DOHH2 (cell line): Measurements from ENCODE around the gene CLCN6.

Experiments
- EZH2phosphoT487 ChIP-seq: fragments of 200-600 bp; sonication (generic); IDR thresholded peaks from 2 replicates; pipeline ENCODE4 v1.6.1; 2017; ENCODE audit warnings: borderline replicate concordance, mild to moderate bottlenecking, antibody characterized with exemption, low read length, moderate library complexity, mixed read lengths
- TF ChIP-seq, protein P1 (sequence below): fragments of 200-600 bp; sonication (generic); IDR thresholded peaks from one replicate; pipeline ENCODE4 v1.5.1; 2014; ENCODE audit warnings: antibody characterized with exemption, mild to moderate bottlenecking, low read depth, low read length; ENCODE audit not compliant: poor library complexity, severe bottlenecking

GRCh38 chr1:11854519-11854918 lies 48.5 kb downstream of the CLCN6 start:
- TF ChIP-seq, protein P1, sequence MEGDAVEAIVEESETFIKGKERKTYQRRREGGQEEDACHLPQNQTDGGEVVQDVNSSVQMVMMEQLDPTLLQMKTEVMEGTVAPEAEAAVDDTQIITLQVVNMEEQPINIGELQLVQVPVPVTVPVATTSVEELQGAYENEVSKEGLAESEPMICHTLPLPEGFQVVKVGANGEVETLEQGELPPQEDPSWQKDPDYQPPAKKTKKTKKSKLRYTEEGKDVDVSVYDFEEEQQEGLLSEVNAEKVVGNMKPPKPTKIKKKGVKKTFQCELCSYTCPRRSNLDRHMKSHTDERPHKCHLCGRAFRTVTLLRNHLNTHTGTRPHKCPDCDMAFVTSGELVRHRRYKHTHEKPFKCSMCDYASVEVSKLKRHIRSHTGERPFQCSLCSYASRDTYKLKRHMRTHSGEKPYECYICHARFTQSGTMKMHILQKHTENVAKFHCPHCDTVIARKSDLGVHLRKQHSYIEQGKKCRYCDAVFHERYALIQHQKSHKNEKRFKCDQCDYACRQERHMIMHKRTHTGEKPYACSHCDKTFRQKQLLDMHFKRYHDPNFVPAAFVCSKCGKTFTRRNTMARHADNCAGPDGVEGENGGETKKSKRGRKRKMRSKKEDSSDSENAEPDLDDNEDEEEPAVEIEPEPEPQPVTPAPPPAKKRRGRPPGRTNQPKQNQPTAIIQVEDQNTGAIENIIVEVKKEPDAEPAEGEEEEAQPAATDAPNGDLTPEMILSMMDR = no peak
- TF ChIP-seq EZH2phosphoT487 = no peak
